ENCODE results near the gene LRP2BP. TPM values are rescaled to one million over a fixed set of nuclear protein-coding genes. Genes with fewer than 3 reads are reported as not detected.

LRP2BP gene
- total and polyA plus RNA-seq, 4 donors = 0.09 to 0.64 (median 0.20) TPM

- TF ChIP-seq SP1 (IDR thresholded peaks at IDR 0.05) = no peak
- TF ChIP-seq HNF4G (IDR thresholded peaks at IDR 0.05) = no peak
- no peak for TF ChIP-seq JUND (IDR thresholded peaks at IDR 0.05)
- TF ChIP-seq FOXA1 (IDR thresholded peaks at IDR 0.05) = no peak
- TF ChIP-seq HNF4A (conservative IDR thresholded peaks at IDR 0.05) = no peak
- TF ChIP-seq MAX (IDR thresholded peaks at IDR 0.05) = no peak
- no peak for TF ChIP-seq RXRA (IDR thresholded peaks at IDR 0.05)
- TF ChIP-seq GABPA (IDR thresholded peaks at IDR 0.05 in 1 of 2, conservative IDR thresholded peaks at IDR 0.05 in 1 of 2) = no peak
- no peak for TF ChIP-seq CTCF (IDR thresholded peaks at IDR 0.05; ENCODE audit: low read depth, low read length, missing input control)
- TF ChIP-seq TAF1 (conservative IDR thresholded peaks at IDR 0.05) = no peak
- no peak for TF ChIP-seq YY1 (IDR thresholded peaks at IDR 0.05)
- no peak for TF ChIP-seq EGR1 (IDR thresholded peaks at IDR 0.05; ENCODE audit: low read depth in 2 of 2)
- no peak for TF ChIP-seq RAD21 (IDR thresholded peaks at IDR 0.05)
- TF ChIP-seq FOXA2 (IDR thresholded peaks at IDR 0.05) = no peak
- no peak for TF ChIP-seq ATF3 (IDR thresholded peaks at IDR 0.05)
- no peak for TF ChIP-seq ZBTB33 (IDR thresholded peaks at IDR 0.05)
- TF ChIP-seq REST (IDR thresholded peaks at IDR 0.05) = no peak
- Histone ChIP-seq H3K4me1 (ENCODE audit: control insufficient read depth in 4 of 4, insufficient read depth in 4 of 4, low read length in 3 of 4) (peaks cover 2 to 21% (median 10%) of the 10 kb centered on the region in 4 donors), H3K27me3 (ENCODE audit: control insufficient read depth in 4 of 4, insufficient read depth in 4 of 4, low read length in 3 of 4) (no peaks in the 10 kb centered on the region), H3K4me3 (ENCODE audit: low read depth in 1 of 3, low read length in 3 of 3) (no peak overlapping the region), H3K9ac (ENCODE audit: low read depth in 1 of 2, low read length in 2 of 2) (no peak overlapping the region), H3K36me3 (ENCODE audit: control insufficient read depth in 4 of 4, insufficient read depth in 3 of 4, low read depth in 1 of 4, low read length in 3 of 4) (peaks cover 0 to under 1% (median 0%) of the 10 kb centered on the region in 4 donors), H3K27ac (ENCODE audit: low read depth in 1 of 2, low read length in 2 of 2) (no peak overlapping the region), H3K9me3 (ENCODE audit: control insufficient read depth in 4 of 4, low read length in 3 of 4) (no peaks in the 10 kb centered on the region)
- no peak for DNase-seq (ENCODE audit: low spot score)
- 88% methylated on average over 22 of the region's 22 CpGs for WGBS
These were observed 31.4 kb upstream of the LRP2BP start for GRCh38 chr4:185426960-185427688.

Data from liver (tissue), 9 donors.